Stimulated activated naive CD4-positive, alpha-beta T cell treated with Interleukin-2 at 50 U/mL for 16 hours (primary cell): ENCODE measurements around the gene ARRB1.
"Not testable (repeated sequence)": the region's sequence is repeated elsewhere in the genome, so short reads cannot be mapped to it uniquely, and the experiment has no call there.

Experiments
- DNase-seq: peaks from one replicate; lab custom pipeline; 2025; lab: John Stamatoyannopoulos, UW

ARRB1 gene

GRCh38 chr11:75351541-75351790, at the start of gene ARRB1:
Gene ARRB1 (minus strand): TSS chr11:75351661. CDS start chr11:75351607, 54 bp downstream.
- no peak for DNase-seq

DNA sequence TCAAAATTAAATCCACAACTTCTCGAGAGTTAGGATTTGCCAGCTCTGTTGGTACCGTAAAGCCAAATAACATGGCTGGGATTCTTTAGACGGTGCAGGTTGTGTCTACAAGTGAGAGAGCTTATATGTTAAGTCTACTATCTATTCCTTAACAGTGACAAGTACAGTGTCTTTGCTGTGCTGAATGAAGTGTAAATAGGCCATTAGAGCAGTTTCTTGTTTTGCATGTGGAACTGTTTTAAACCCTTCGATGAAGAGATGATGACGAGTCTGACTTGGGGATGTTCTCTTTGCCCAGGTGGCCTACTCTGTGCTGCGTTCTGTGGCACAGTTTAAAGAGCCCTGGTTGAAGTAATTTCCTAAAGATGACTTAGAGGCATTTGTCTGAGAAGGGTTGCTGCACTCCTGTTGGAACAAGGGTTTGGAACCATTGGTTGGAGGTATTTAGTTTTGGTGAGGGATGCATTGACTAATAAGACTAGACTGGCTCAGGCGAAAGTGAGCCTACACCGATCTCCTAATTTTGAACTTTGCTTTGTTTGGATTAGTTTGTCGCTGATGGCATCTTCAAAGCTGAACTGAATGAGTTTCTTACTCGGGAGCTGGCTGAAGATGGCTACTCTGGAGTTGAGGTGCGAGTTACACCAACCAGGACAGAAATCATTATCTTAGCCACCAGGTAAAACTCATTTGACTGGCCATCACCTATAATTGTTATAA, 48.8 kb upstream of the ARRB1 start:
- DNase-seq, result no peak

- peak; percentile 85 for DNase-seq
Measured at GRCh38 chr11:75399344-75400145, 48.1 kb upstream of the ARRB1 start, which contains the start of gene RPS3. Gene RPS3 (plus strand): TSS chr11:75399518. CDS start chr11:75399548, 30 bp downstream.

- no peak for DNase-seq
Measured at GRCh38 chr11:75398906-75399305, 47.4 kb upstream of the ARRB1 start.

DNA sequence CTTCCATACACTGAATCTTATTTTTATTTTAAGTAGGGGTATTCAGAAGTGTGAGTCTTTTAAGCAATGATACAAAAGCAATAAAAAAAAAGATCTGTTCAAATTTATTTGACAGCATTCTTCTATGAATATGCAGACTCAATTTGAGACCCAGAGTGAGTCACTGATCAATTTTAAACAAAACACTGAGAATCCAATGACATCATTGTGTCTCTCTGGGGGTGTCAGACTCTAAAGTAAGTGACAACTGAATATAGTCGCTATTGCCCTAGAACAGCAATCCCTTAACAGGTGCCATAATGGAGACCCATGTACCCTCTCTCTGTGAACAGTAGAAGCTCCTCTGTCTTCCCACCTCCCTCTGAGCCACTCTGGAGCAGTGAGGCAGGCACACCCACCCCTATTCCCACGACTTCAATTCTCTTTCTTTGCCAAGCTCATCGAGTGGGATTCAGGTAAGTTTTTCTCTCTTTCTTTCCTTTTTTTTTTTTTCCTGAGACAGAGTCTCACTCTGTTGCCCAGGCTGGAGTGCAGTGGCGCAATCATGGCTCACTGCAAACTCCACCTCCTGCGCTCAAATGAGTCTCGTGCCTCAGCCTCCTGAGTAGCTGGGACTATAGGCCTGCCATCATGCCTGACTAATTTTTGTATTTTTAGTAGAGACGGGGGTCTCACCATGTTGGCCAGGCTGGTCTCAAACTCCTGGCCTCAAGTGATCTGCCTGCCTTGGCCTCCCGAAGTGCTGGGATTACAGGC, 42.8 kb upstream of the ARRB1 start:
- no peak for DNase-seq

DNA sequence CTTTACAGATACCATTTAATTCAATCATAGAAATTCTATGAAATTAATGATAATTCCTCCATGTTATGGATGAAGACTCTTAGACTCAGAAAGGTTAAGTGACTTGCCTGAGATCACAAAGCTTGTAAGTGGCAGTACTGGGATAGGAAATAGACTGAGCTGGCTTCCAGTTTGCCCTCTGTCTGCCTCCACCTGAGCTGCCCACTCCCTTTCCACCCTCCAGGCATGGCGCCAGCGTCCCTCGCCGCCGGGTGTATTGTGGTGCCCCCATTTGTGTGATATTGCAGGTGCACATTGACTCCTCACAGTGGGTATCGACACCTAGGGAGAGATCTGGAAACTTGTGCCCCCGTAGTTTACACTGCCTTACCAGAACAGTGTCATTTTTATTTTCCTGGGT, 38.5 kb upstream of the ARRB1 start:
- no peak for DNase-seq

GRCh38 chr11:75389276-75389605, 37.8 kb upstream of the ARRB1 start:
- DNase-seq, result no peak

DNA sequence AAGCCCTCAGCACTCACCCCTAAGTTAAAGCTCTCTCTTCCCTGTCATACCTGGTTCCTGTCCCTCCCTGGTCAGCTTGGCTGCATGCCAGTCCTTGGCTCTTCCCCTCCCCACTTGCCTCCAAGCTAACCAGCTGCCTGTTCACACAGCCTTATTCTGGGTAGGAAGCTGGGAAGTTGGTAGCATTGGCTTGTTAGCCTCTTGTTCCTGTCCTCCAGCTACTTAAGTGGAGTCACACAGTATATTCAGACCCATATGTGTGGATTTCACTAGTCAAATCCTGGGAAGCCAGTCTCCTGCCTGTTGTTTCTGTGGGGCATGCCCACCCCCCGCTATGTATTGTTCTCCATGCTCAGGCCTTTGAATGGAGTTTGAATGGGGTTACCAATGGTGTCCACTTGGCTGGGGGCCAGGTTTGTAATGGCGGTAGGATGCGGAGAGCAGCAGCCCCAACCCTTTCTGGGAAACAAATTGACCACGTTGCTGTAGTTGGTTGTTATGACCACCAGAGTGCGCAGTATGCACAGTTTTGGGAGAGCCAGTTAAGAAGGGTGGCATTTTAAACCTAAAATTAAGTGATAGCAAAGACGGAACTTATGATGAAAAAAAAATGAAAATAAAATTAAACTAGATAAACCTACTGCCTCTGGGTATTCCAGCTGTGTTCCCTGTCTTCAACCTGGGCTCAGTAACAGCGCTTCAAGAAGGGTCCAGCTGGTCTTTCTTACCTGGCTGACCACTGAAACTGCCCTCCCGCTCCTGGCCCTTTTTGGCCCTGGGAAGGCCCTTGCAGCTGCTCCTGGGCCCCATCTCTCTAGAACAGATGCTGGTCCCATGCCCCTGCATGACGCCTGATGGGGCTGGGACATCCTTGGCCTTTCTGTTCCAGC, 37.2 kb upstream of the ARRB1 start:
- peak; percentile 57 for DNase-seq

- DNase-seq, result no peak
Measured at GRCh38 chr11:75387736-75388294, 36.4 kb upstream of the ARRB1 start.

GRCh38 chr11:75386942-75387630, 35.6 kb upstream of the ARRB1 start:
- no peak for DNase-seq

DNA sequence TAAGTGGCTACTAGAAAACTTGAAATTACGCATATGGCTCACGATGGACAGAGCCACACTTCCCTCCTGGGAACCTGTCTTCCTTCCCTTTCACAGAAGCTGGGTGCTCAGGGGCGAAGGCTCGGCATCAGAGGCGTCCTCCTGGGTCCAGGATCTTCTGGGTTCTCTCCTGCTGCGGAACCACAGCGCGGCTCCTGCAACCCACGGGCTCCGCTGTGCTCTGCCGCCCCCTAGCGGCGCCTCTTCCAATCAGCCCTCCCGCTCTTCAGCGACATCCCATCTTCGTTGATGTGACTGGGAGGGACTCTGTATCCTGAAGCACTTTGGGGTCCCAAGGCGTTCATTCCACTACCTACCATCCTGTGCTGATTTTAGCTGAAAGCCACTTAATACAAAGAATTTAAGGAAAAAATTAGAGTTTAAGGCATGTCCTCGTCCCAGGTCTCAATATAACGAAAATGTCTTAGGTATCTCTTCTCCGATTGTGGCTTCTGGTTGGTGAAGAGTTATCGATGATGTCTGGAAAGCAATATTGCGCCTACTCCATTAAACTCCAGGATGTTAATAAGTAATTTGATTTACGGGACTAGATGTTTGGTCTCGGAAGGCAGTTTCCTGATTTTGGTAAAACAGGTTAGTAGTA, 33.1 kb upstream of the ARRB1 start:
- DNase-seq, result peak; percentile 63

- no peak for DNase-seq
Measured at GRCh38 chr11:75383246-75383645, 31.8 kb upstream of the ARRB1 start.

- no peak for DNase-seq
Measured at GRCh38 chr11:75380716-75381420, 29.4 kb upstream of the ARRB1 start.

DNA sequence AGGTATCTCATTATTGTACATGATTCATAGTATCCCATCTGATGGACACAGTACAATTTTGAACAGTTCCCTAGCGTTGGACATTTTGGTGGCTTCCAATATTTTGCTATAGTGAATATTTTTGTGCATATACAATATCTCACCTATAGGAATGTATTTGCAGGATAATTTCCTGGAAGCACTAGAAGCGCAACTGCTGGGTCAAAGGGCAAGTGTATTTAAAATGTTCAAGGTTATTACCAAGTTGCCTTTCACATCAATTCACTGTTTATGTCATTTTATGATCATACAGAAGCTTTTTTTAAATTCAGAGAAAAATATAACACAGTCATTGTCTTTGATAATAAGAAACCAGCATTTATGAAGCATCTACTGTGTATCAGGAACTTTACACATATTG, 28.8 kb upstream of the ARRB1 start:
- DNase-seq, result no peak

- DNase-seq, result not testable (repeated sequence)
Measured at GRCh38 chr11:75378776-75379175, 27.3 kb upstream of the ARRB1 start.

GRCh38 chr11:75376175-75376574, 24.7 kb upstream of the ARRB1 start:
- no peak for DNase-seq

DNA sequence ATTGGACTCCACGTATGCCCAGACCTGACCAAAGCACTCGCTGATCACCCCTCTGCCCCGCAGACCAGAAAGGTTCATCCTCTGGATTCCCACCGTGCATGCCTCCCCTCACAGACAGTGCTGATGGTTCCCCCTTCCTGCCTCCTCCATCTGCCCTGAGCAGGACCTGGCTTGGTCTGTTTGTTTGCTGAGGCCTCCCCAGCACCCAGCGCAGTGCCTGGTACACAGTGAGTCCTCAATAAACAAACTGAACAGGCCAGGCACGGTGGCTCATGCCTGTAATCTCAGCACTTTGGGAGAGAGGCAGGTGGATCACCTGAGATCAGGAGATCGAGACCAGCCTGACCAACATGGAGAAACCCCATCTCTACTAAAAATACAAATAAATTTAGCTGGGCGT, 24.2 kb upstream of the ARRB1 start:
- DNase-seq, result no peak

DNA sequence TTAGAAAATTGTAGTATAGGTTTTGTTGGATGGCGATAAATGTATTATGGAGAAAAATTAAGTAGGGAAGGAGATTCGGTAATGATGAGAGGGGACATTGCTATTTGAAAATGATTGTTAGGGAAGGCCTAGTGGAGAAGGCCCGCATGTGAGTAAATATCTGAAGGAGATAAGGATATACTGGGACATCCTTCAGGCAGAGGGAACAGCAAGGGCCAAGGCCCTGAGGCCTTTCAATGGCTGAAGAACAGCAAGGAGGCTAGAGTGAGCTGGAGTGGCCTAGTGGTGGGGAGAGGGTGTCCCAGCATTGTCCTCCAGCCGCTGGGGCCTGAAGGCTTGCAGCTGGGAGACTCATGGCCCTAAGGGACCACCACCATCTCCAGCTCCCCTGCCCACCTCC, 23.2 kb upstream of the ARRB1 start:
- DNase-seq, result no peak

- no peak for DNase-seq
Measured at GRCh38 chr11:75373201-75373600, 21.7 kb upstream of the ARRB1 start.
